GM23248 (cell line): ENCODE data around the gene NOS1AP.

ENCODE experiments used
- EZH2 ChIP-seq: fragments of 200-600 bp; sonication (generic); IDR thresholded peaks from 2 replicates; pipeline ENCODE4 v1.6.1; 2018; ENCODE audit warnings: antibody characterized with exemption, mild to moderate bottlenecking; ENCODE audit not compliant: insufficient read depth, poor library complexity, severe bottlenecking
- EZH2phosphoT487 ChIP-seq: fragments of 200-600 bp; sonication (generic); IDR thresholded peaks from 2 replicates; pipeline ENCODE4 v1.6.1; 2018; ENCODE audit warnings: antibody characterized with exemption, moderate library complexity, mild to moderate bottlenecking, low read depth; ENCODE audit not compliant: insufficient read depth

- no peak for TF ChIP-seq EZH2
- no peak for TF ChIP-seq EZH2phosphoT487
These were observed 291.4 kb downstream of the NOS1AP start for GRCh38 chr1:162360874-162361260.
